VCaP (cell line): ENCODE measurements around the gene DGKE.
A peak's percentile ranks its signal among the peaks of the same experiment; 100 is the strongest.

Experiments used
- H3K27ac ChIP-seq: fragments of 450-650 bp; 2 replicates; pipeline ENCODE4 v1.5.1; 2017
- CTCF ChIP-seq: fragments of 450-650 bp; conservative IDR thresholded peaks from 2 replicates; pipeline ENCODE4 v1.5.1; 2017; ENCODE audit warnings: mild to moderate bottlenecking, moderate library complexity

The DGKE gene

GRCh38 chr17:56914581-56915273 lies 80.8 kb downstream of the DGKE start:
- H3K27ac ChIP-seq, result peak overlapping the region; percentile 86
- TF ChIP-seq CTCF, result no peak

GRCh38 chr17:56917559-56918296 lies 83.8 kb downstream of the DGKE start:
- H3K27ac ChIP-seq, result no peak overlapping the region
- TF ChIP-seq CTCF, result no peak

- no peak for TF ChIP-seq CTCF
- H3K27ac ChIP-seq, result no peak overlapping the region
These were observed 85.0 kb downstream of the DGKE start for GRCh38 chr17:56918916-56919315.
